ENCODE measurements around the gene NIP7. TPM values are rescaled to one million over a fixed set of nuclear protein-coding genes. Genes with fewer than 3 reads are reported as not detected.

NIP7 gene
- total RNA-seq, 1 experiment from 2014 or later = 72.8 TPM

GRCh38 chr16:69330286-69331109 is 9.1 kb upstream of the NIP7 start, which contains the start of gene PDF:
Gene PDF, minus strand, starts transcription at chr16:69330588. Its CDS starts 18 bp downstream, at chr16:69330570.
- Histone ChIP-seq H2BK120ac (ENCODE audit: low read depth, low read length, poor library complexity, severe bottlenecking) (peak within 1 kb of the TSS; percentile 39), H4K5ac (ENCODE audit: insufficient read length, low read depth, low read length) (no peak within 1 kb of the TSS), H4K91ac (ENCODE audit: insufficient read length, low read depth, low read length) (no peak within 1 kb of the TSS), H3K23me2 (ENCODE audit: insufficient read length, low read depth, low read length, poor library complexity, severe bottlenecking) (peaks cover 6% of the 10 kb centered on the region), H3K56ac (ENCODE audit: insufficient read length, low read depth, low read length) (no peak within 1 kb of the TSS), H2AFZ (ENCODE audit: low read length) (no peak within 1 kb of the TSS), H3K14ac (ENCODE audit: insufficient read depth, low read length) (peak within 1 kb of the TSS; percentile 88), H3K9me3 (ENCODE audit: control insufficient read depth, low read depth, low read length) (no peaks in the 10 kb centered on the region), H2BK15ac (ENCODE audit: low read depth, low read length) (no peak within 1 kb of the TSS), H3K4me2 (ENCODE audit: insufficient read depth, insufficient read length, low read length) (peak within 1 kb of the TSS; percentile 92), H3K4ac (ENCODE audit: low read depth, low read length) (no peak within 1 kb of the TSS; the same call in 1 of the 2 replicates), H2BK20ac (ENCODE audit: low read depth, low read length, poor library complexity, severe bottlenecking) (no peak within 1 kb of the TSS), H3K4me1 (ENCODE audit: insufficient read depth, low read length) (no peaks in the 10 kb centered on the region), H3K79me2 (ENCODE audit: insufficient read depth, low read length) (peaks cover 16% of the 10 kb centered on the region; the same call in 1 of the 2 replicates), H3K23ac (ENCODE audit: insufficient read length, low read depth, low read length) (no peak within 1 kb of the TSS), H4K8ac (replicated peaks; ENCODE audit: insufficient read length, low read depth, low read length) (no peak within 1 kb of the TSS), H3K79me1 (ENCODE audit: insufficient read depth, low read depth, low read length, poor library complexity, severe bottlenecking) (peaks cover 5% of the 10 kb centered on the region), H3K27ac (ENCODE audit: insufficient read length, low read depth, low read length) (peak within 1 kb of the TSS; percentile 60), H2BK12ac (ENCODE audit: insufficient read length, low read depth, low read length) (no peak within 1 kb of the TSS), H3K9ac (ENCODE audit: extremely low read depth, insufficient read length, low read length) (peak within 1 kb of the TSS; percentile 86), H3K18ac (ENCODE audit: insufficient read length, low read depth, low read length) (peak within 1 kb of the TSS; percentile 69), H2BK5ac (ENCODE audit: insufficient read length, low read length) (no peak within 1 kb of the TSS), H4K20me1 (ENCODE audit: control insufficient read depth, insufficient read depth, insufficient read length) (peaks cover 2% of the 10 kb centered on the region), H3K27me3 (ENCODE audit: insufficient read depth, low read length) (no peaks in the 10 kb centered on the region), H2AK5ac (ENCODE audit: insufficient read length, low read length) (no peak within 1 kb of the TSS), H3T11ph (ENCODE audit: low read length) (no peak within 1 kb of the TSS)
- Mint-ChIP-seq H3K4me1 (peaks cover 21 to 23% of the 10 kb centered on the region in 2 experiments), H3K27me3 (ENCODE audit: low read depth) (no peaks in the 10 kb centered on the region; the same call in 1 of the 2 replicates), H3K27ac (peak within 1 kb of the TSS; percentile 97), H3K9me3 (no peaks in the 10 kb centered on the region), H3K36me3 (ENCODE audit: insufficient read depth in 1 of 3, low read depth in 3 of 3) (peaks cover 39 to 83% (median 69%) of the 10 kb centered on the region in 3 experiments), H3K4me3 (peak within 1 kb of the TSS; percentile 83 to 88)
- no CpG with 5 or more reads among the region's 93 CpGs for WGBS (ENCODE audit: extremely low coverage, insufficient read length, low lambda C conversion rate)
- no peak for TF ChIP-seq CTCF (conservative IDR thresholded peaks at IDR 0.05)
- DNase-seq = peak; percentile 96

All from H9 (cell line).